ENCODE data around the gene HSD17B3. TPM values are rescaled to one million over a fixed set of nuclear protein-coding genes. Genes with fewer than 3 reads are reported as not detected.

Gene HSD17B3
- total and polyA plus RNA-seq, 2 experiments from 2014 or later = not detected

- TF ChIP-seq, protein P1, sequence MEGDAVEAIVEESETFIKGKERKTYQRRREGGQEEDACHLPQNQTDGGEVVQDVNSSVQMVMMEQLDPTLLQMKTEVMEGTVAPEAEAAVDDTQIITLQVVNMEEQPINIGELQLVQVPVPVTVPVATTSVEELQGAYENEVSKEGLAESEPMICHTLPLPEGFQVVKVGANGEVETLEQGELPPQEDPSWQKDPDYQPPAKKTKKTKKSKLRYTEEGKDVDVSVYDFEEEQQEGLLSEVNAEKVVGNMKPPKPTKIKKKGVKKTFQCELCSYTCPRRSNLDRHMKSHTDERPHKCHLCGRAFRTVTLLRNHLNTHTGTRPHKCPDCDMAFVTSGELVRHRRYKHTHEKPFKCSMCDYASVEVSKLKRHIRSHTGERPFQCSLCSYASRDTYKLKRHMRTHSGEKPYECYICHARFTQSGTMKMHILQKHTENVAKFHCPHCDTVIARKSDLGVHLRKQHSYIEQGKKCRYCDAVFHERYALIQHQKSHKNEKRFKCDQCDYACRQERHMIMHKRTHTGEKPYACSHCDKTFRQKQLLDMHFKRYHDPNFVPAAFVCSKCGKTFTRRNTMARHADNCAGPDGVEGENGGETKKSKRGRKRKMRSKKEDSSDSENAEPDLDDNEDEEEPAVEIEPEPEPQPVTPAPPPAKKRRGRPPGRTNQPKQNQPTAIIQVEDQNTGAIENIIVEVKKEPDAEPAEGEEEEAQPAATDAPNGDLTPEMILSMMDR (conservative IDR thresholded peaks at IDR 0.05; ENCODE audit: low read depth in 2 of 2) = no peak
Observed at GRCh38 chr9:96232164-96232538, 69.8 kb downstream of the HSD17B3 start (continued).

- H3K36me3 ChIP-seq (ENCODE audit: insufficient read depth) = no peaks in the 10 kb centered on the region
- Mint-ChIP-seq H3K4me1 (no peaks in the 10 kb centered on the region), H3K4me3 (no peak overlapping the region), H3K36me3 (ENCODE audit: low read depth) (no peaks in the 10 kb centered on the region), H3K27ac (no peak overlapping the region), H3K27me3 (ENCODE audit: insufficient read depth, low read depth, poor library complexity) (peaks cover 3% of the 10 kb centered on the region), H3K9me3 (peaks cover 3% of the 10 kb centered on the region; the same call in 2 of the 3 replicates)
- no peaks in the 10 kb centered on the region for H3K4me1 ChIP-seq (ENCODE audit: insufficient read depth)
- H2AFZ ChIP-seq = no peak overlapping the region
- no peaks in the 10 kb centered on the region for H3K79me2 ChIP-seq (replicated peaks; ENCODE audit: insufficient read depth)
- no peak overlapping the region for H3K27ac ChIP-seq (ENCODE audit: low read depth)
- no peaks in the 10 kb centered on the region for H3F3A ChIP-seq (replicated peaks; ENCODE audit: low read depth)
- no peaks in the 10 kb centered on the region for H3K9me2 ChIP-seq (ENCODE audit: insufficient read depth)
- no peak overlapping the region for H3K4me2 ChIP-seq
- H3K4me3 ChIP-seq = no peak overlapping the region
- H3K27me3 ChIP-seq (ENCODE audit: insufficient read depth) = no peaks in the 10 kb centered on the region
- no peak for ATAC-seq
- no peaks in the 10 kb centered on the region for H4K20me1 ChIP-seq (replicated peaks; ENCODE audit: insufficient read depth)
- TF ChIP-seq, protein P1 (conservative IDR thresholded peaks at IDR 0.05; ENCODE audit: low read depth in 2 of 2) = peak; percentile 14 to 27; a peak in 2 of 4 replicates
- no peak for TF ChIP-seq ZNF462 (CRISPR knock-in tag; IDR thresholded peaks at IDR 0.05)
- peak; percentile 9 for DNase-seq (ENCODE audit: low spot score)
Observed at GRCh38 chr9:96230002-96230401, 72.0 kb downstream of the HSD17B3 start.

Data from GM23338 (cell line).